Dendritic cell treated with granulocyte-macrophage colony-stimulating factor and Interleukin-4, amounts not matched to agents 40 ng/mL and 50 ng/mL, for 4 days (primary cell): ENCODE results near the gene PDPN.

Source experiments
- H3K27ac Mint-ChIP-seq: one replicate; pipeline ENCODE4 v1.8.0; 2022; ENCODE audit warnings: mild to moderate bottlenecking, mixed read lengths
- H3K27me3 Mint-ChIP-seq: one replicate; pipeline ENCODE4 v1.8.0; 2022; ENCODE audit warnings: mild to moderate bottlenecking, mixed read lengths
- H3K36me3 Mint-ChIP-seq: one replicate; pipeline ENCODE4 v1.8.0; 2022; ENCODE audit warnings: low read depth, mixed read lengths
- H3K4me1 Mint-ChIP-seq: one replicate; pipeline ENCODE4 v1.8.0; 2022; ENCODE audit warnings: low read depth, mixed read lengths
- H3K4me3 Mint-ChIP-seq: one replicate; pipeline ENCODE4 v1.8.0; 2022; ENCODE audit warnings: mild to moderate bottlenecking, moderate library complexity, mixed read lengths
- H3K9me3 Mint-ChIP-seq: one replicate; pipeline ENCODE4 v1.8.0; 2022; ENCODE audit warnings: mixed read lengths
- intact Hi-C: fragments of 100-400 bp; cut with micrococcal nuclease; formaldehyde crosslinking; loops from one replicate; pipeline ENCODE4 v1.15.0; 2022

The PDPN gene, protein sequence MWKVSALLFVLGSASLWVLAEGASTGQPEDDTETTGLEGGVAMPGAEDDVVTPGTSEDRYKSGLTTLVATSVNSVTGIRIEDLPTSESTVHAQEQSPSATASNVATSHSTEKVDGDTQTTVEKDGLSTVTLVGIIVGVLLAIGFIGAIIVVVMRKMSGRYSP

GRCh38 chr1:13583595-13583965 lies at the start of gene PDPN:
TSS of gene PDPN (plus strand) at chr1:13583832. CDS start at chr1:13584034, 202 bp downstream.
- Mint-ChIP-seq H3K4me1 (peaks cover 9% of the 10 kb centered on the region), H3K4me3 (no peak within 1 kb of the TSS), H3K27ac (no peak within 1 kb of the TSS), H3K36me3 (no peaks in the 10 kb centered on the region), H3K9me3 (no peaks in the 10 kb centered on the region), H3K27me3 (peaks cover 83% of the 10 kb centered on the region)
- intact Hi-C loops = no loop called here

DNA sequence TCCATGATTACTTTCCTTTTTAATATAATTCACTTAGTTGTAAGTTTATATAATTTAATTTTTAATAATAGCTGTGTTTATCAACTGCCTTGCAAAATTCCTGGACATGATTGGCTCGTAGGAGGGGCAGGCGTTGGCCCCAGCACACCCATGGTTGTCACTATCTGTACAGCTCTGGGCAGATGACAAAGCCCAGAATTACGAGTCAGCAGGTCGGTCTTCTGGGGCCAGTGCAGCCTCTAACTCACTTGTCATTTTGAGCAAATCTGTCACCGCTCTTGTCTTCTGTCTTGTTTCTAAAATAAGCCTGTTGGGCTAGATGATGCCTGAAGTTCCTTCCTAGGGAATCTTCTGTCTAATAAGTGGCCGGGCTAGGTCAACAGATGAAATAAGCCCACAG lies 48.4 kb upstream of the PDPN start:
- Mint-ChIP-seq H3K36me3 (no peaks in the 10 kb centered on the region), H3K4me3 (no peak overlapping the region), H3K9me3 (no peaks in the 10 kb centered on the region), H3K27me3 (no peaks in the 10 kb centered on the region), H3K4me1 (no peaks in the 10 kb centered on the region), H3K27ac (no peak overlapping the region)
- intact Hi-C loops = no loop called here

DNA sequence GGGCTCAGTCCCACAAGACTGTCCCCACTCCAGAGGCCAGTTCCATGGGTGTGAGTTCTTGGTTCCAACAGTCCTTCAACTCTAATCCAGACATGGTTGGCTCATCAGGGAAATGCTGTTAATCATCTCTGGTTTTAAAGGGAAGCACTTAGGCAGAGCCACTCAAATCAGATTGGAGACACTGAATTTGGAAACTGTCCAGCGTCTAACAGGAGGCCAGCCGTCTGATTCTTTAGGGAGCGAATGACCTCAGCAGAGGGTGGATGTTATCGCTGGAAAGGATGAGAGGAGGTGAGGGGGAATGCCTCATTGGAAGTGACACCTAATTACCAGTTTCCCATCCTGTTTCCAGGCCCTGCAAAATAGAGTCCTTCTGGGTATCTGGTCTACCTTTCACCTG lies 47.1 kb upstream of the PDPN start:
- Mint-ChIP-seq H3K27me3 (no peaks in the 10 kb centered on the region), H3K9me3 (no peaks in the 10 kb centered on the region), H3K36me3 (no peaks in the 10 kb centered on the region), H3K4me3 (no peak overlapping the region), H3K27ac (no peak overlapping the region), H3K4me1 (no peaks in the 10 kb centered on the region)
- intact Hi-C loops = no loop called here

DNA sequence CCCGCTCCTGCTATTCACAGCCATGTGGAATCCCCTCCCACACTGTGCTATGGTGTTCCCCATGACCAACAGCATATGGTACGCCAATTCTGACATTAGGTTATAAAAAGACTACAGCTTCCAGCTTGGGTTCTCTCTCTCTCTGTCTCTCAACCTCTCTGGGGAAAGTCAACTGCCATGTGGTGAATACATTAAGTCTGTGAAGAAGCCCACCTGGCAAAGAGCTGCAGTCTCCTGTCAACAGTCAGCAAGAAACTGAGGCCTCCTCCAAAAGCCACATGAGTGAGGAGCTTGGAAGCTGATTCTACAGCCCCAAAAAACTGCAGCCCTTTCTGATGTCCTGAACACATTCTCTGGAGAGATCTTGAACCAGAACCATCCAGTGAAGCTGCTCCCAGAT lies 44.8 kb upstream of the PDPN start:
- H3K27me3 Mint-ChIP-seq = no peaks in the 10 kb centered on the region
- no peak overlapping the region for H3K4me3 Mint-ChIP-seq
- no peak overlapping the region for H3K27ac Mint-ChIP-seq

GRCh38 chr1:13539683-13540082 lies 43.9 kb upstream of the PDPN start:
- H3K9me3 Mint-ChIP-seq = no peaks in the 10 kb centered on the region
- no peaks in the 10 kb centered on the region for H3K4me1 Mint-ChIP-seq
- no peaks in the 10 kb centered on the region for H3K27me3 Mint-ChIP-seq
- no peak overlapping the region for H3K27ac Mint-ChIP-seq
- intact Hi-C loops = no loop called here
- no peak overlapping the region for H3K4me3 Mint-ChIP-seq
- H3K36me3 Mint-ChIP-seq = no peaks in the 10 kb centered on the region

More for the DNA sequence above, 44.8 kb upstream of the PDPN start:
- no peaks in the 10 kb centered on the region for H3K36me3 Mint-ChIP-seq
- intact Hi-C loops = no loop called here
- no peaks in the 10 kb centered on the region for H3K4me1 Mint-ChIP-seq
- H3K9me3 Mint-ChIP-seq = no peaks in the 10 kb centered on the region

- H3K27me3 Mint-ChIP-seq = no peaks in the 10 kb centered on the region
- H3K36me3 Mint-ChIP-seq = no peaks in the 10 kb centered on the region
- H3K4me1 Mint-ChIP-seq = no peaks in the 10 kb centered on the region
- no peaks in the 10 kb centered on the region for H3K9me3 Mint-ChIP-seq
- H3K4me3 Mint-ChIP-seq = no peak overlapping the region
- intact Hi-C loops = no loop called here
- no peak overlapping the region for H3K27ac Mint-ChIP-seq
Measured at GRCh38 chr1:13540866-13541265, 42.8 kb upstream of the PDPN start.

DNA sequence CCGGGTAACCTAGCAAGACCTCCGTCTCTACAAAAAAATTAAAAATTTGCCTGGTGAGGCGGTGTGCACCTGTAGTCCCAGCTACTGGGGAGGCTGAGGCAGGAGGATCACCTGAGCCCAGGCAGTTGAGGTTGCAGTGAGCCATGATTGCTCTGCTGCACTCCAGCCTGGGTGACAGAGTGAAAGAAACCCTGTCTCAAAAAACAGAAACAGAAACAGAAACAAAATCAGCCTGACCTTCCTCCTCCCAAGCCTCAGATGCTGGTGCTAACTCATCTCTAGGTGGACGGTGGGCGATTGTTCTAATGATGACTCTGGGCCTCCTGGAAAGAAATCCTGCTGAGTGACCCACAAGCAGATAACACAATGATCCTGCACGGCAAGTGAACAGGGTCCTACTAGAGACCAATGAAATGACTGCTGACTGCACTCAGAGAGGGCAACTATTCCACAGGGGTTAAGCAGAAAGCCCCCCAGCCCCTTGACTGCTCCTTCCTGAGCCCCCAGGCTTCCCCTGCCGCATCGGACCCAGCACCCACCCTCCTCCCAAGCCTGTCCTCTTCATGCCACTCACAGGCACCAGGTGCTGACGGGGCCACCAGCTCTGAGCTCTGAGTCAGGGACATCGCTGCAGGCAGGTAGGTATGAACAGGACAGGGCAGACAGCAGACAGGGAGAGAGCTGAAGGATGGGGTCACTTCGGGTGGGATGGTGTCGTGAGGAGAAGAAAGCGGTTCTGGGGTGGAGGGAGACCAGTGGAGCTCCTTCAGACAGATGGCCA lies 42.0 kb upstream of the PDPN start:
- Mint-ChIP-seq H3K4me3 (no peak overlapping the region), H3K4me1 (no peaks in the 10 kb centered on the region), H3K36me3 (no peaks in the 10 kb centered on the region), H3K27me3 (no peaks in the 10 kb centered on the region), H3K9me3 (no peaks in the 10 kb centered on the region), H3K27ac (no peak overlapping the region)
- intact Hi-C loops = no loop called here

DNA sequence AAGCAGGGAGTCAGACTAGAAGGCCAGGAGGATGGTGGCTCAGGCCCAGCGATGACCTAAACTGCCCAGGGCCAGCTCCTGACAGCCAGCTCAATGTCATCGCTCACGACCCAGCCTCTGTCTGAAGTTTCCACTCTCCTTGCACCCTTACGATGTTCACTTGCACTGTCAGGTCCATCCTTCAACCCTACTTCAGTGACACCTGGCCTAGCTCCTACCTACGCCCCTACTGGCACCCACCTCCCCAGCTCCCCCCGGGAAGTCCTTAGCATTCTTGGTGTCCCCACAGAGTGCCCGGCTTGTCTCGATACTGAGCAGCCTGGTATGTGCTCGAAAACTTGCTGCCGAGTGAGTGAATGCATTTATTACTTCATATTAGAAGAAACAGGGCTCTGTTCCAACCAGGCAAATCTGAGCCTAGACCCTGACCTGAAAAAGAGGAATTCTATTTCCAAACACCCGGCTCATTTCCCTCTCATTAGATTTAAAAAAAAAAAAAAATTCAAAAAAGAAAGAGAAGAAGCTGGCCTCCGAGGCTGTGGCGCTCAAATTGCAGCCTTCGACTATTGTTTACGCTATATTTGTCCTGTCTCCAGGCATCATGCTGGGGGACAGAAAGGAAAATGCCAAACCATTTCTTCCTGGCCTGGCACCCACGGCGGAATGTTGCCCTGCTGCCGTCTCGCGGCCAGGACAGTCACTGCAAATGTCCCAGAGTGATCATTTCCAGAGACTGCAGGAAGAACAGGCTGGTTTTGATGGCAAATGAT lies 40.0 kb upstream of the PDPN start:
- Mint-ChIP-seq H3K9me3 (no peaks in the 10 kb centered on the region), H3K4me1 (no peaks in the 10 kb centered on the region), H3K27ac (no peak overlapping the region), H3K27me3 (peaks cover 3% of the 10 kb centered on the region), H3K36me3 (no peaks in the 10 kb centered on the region), H3K4me3 (no peak overlapping the region)
- intact Hi-C loops = no loop called here

DNA sequence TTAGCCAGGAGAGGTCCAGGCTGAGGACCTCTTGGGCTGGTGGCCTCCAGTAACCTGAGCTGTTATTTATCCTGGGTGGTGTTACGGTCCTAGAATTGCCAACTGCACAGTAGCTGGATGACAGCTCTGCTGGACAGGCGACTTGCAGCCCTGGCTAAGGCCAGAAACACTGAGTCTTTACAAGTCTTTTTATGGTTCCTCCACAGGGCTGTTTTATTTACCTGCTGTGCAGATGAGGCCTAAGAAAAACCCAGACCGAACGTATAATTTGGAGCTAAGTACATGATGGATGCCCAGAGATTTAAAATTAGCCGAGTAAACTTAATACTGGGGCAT lies 39.4 kb upstream of the PDPN start:
- Mint-ChIP-seq H3K27ac (no peak overlapping the region), H3K27me3 (peaks cover 3% of the 10 kb centered on the region), H3K9me3 (no peaks in the 10 kb centered on the region), H3K36me3 (no peaks in the 10 kb centered on the region), H3K4me3 (no peak overlapping the region), H3K4me1 (no peaks in the 10 kb centered on the region)
- intact Hi-C loops = no loop called here

GRCh38 chr1:13546791-13547190 lies 36.8 kb upstream of the PDPN start:
- Mint-ChIP-seq H3K9me3 (no peaks in the 10 kb centered on the region), H3K27me3 (peaks cover 9% of the 10 kb centered on the region), H3K4me1 (no peaks in the 10 kb centered on the region), H3K27ac (no peak overlapping the region), H3K4me3 (no peak overlapping the region), H3K36me3 (no peaks in the 10 kb centered on the region)
- intact Hi-C loops = no loop called here

- Mint-ChIP-seq H3K27me3 (peaks cover 9% of the 10 kb centered on the region), H3K9me3 (no peaks in the 10 kb centered on the region), H3K36me3 (no peaks in the 10 kb centered on the region), H3K4me1 (no peaks in the 10 kb centered on the region), H3K4me3 (no peak overlapping the region), H3K27ac (no peak overlapping the region)
- intact Hi-C loops = no loop called here
Measured at GRCh38 chr1:13548281-13548680, 35.4 kb upstream of the PDPN start.

GRCh38 chr1:13549021-13549420 lies 34.6 kb upstream of the PDPN start:
- Mint-ChIP-seq H3K27ac (no peak overlapping the region), H3K4me3 (no peak overlapping the region), H3K9me3 (no peaks in the 10 kb centered on the region), H3K27me3 (peaks cover 9% of the 10 kb centered on the region), H3K4me1 (no peaks in the 10 kb centered on the region), H3K36me3 (no peaks in the 10 kb centered on the region)
- intact Hi-C loops = no loop called here

- peaks cover 9% of the 10 kb centered on the region for H3K27me3 Mint-ChIP-seq
- H3K4me1 Mint-ChIP-seq = no peaks in the 10 kb centered on the region
- intact Hi-C loops = no loop called here
- no peaks in the 10 kb centered on the region for H3K9me3 Mint-ChIP-seq
- no peaks in the 10 kb centered on the region for H3K36me3 Mint-ChIP-seq
- no peak overlapping the region for H3K27ac Mint-ChIP-seq
- H3K4me3 Mint-ChIP-seq = no peak overlapping the region
Measured at GRCh38 chr1:13549521-13549920, 34.1 kb upstream of the PDPN start.

DNA sequence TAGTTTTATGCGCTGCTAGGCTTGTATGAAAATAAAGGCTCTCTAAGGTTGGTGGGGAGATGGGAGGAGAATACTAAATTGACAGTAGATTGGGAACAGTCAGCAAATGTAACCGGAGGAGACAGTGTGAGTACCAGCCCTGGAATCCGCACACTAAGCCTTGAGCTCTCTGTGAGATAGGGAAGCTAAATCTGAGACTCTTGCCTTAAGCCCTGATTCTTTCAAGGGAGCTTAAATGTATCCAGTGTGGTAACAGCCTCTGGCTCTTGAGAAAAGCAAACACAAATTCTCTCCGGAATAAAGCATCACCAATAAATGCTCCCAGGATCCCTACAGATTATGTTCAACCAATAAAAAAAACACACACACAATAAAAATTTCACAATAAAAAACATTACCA lies 33.0 kb upstream of the PDPN start:
- no peaks in the 10 kb centered on the region for H3K36me3 Mint-ChIP-seq
- intact Hi-C loops = no loop called here
- no peaks in the 10 kb centered on the region for H3K9me3 Mint-ChIP-seq
- H3K4me3 Mint-ChIP-seq = no peak overlapping the region
- no peaks in the 10 kb centered on the region for H3K4me1 Mint-ChIP-seq
- H3K27me3 Mint-ChIP-seq = peaks cover 9% of the 10 kb centered on the region
- H3K27ac Mint-ChIP-seq = no peak overlapping the region
